Left ventricle myocardium superior (tissue), 1 donor: ENCODE data around the gene NKD2. TPM values are rescaled to one million over a fixed set of nuclear protein-coding genes. Genes with fewer than 3 reads are reported as not detected.
"Not testable (repeated sequence)": the region's sequence is repeated elsewhere in the genome, so short reads cannot be mapped to it uniquely, and the experiment has no call there.

Experiments
- ATAC-seq: fragments of 200-7000 bp; cut with Tn5 transposase; one replicate; pipeline ENCODE4 v1.9.1; 2020; ENCODE audit warnings: mild to moderate bottlenecking, moderate library complexity
- DNase-seq: peaks from one replicate; pipeline ENCODE4 v3.0.0-alpha.2; 2020
- intact Hi-C: fragments of 100-400 bp; cut with micrococcal nuclease; formaldehyde crosslinking; loops from one replicate; pipeline ENCODE4 v1.11.0; 2022
- total RNA-seq: library from RNA; stranded (reverse); fragmentation: NEBNext Ultra II Directional; extraction: Animal tissue kit (Norgen Biotek cat#: 25700); gene quantifications from one replicate; pipeline ENCODE4 v1.2.1, GENCODE V29; 2021
- donor health status: DM: no; HTN: yes; CAD: no; lungs with severe emphysema.

The NKD2 gene
- total RNA-seq, 1 donor from 2014 or later, result 3.4 TPM

GRCh38 chr5:997001-997474 is 11.6 kb upstream of the NKD2 start:
- intact Hi-C loops, result no loop called here
- ATAC-seq (peak; percentile 38), DNase-seq (peak; percentile 56)

- intact Hi-C loops, result no loop called here
- ATAC-seq (no peak), DNase-seq (peak; percentile 27)
Observed at GRCh38 chr5:997711-998110, 10.9 kb upstream of the NKD2 start.

GRCh38 chr5:998246-999031 is 10.2 kb upstream of the NKD2 start:
- DNase-seq (peak; percentile 26), ATAC-seq (no peak)
- intact Hi-C loops, result no loop called here

GRCh38 chr5:999032-999501 is 9.5 kb upstream of the NKD2 start:
- ATAC-seq (no peak), DNase-seq (peak; percentile 31)
- intact Hi-C loops, result no loop called here

GRCh38 chr5:999724-1000123 is 8.9 kb upstream of the NKD2 start:
- intact Hi-C loops, result no loop called here
- DNase-seq, result no peak

GRCh38 chr5:1000329-1000728 is 8.3 kb upstream of the NKD2 start:
- intact Hi-C loops, result no loop called here
- DNase-seq (no peak), ATAC-seq (no peak)

More at GRCh38 chr5:999724-1000123, 8.9 kb upstream of the NKD2 start:
- ATAC-seq, result no peak

GRCh38 chr5:1000831-1001230 is 7.8 kb upstream of the NKD2 start:
- ATAC-seq, intact Hi-C loops: not testable (repeated sequence)

GRCh38 chr5:1001406-1002270 is 7.0 kb upstream of the NKD2 start:
- intact Hi-C loops, result no loop called here
- no peak for DNase-seq
- ATAC-seq, result no peak

More at GRCh38 chr5:1000831-1001230, 7.8 kb upstream of the NKD2 start:
- DNase-seq, result not testable (repeated sequence)

- intact Hi-C loops, result no loop called here
- DNase-seq, result no peak
- ATAC-seq, result no peak
Observed at GRCh38 chr5:1002271-1002546, 6.4 kb upstream of the NKD2 start.

GRCh38 chr5:1002836-1003235 is 5.8 kb upstream of the NKD2 start:
- no peak for ATAC-seq
- DNase-seq, result no peak
- intact Hi-C loops, result no loop called here

- DNase-seq (no peak), ATAC-seq (no peak)
- intact Hi-C loops, result no loop called here
Observed at GRCh38 chr5:1003296-1003937, 5.2 kb upstream of the NKD2 start.

- ATAC-seq (peak; percentile 86), DNase-seq (peak; percentile 92)
- intact Hi-C loops, result no loop called here
Observed at GRCh38 chr5:1004461-1005248, 3.9 kb upstream of the NKD2 start.

GRCh38 chr5:1005249-1005851 is 3.3 kb upstream of the NKD2 start:
- no peak for ATAC-seq
- peak; percentile 43 for DNase-seq
- intact Hi-C loops, result no loop called here

- no peak for ATAC-seq
- intact Hi-C loops, result no loop called here
- DNase-seq, result no peak
Observed at GRCh38 chr5:1005904-1006655, 2.5 kb upstream of the NKD2 start.

GRCh38 chr5:1006656-1007071 is 1.9 kb upstream of the NKD2 start:
- DNase-seq, result peak; percentile 27
- intact Hi-C loops, result no loop called here
- ATAC-seq, result no peak

- peak; percentile 28 for DNase-seq
- no peak for ATAC-seq
- intact Hi-C loops, result no loop called here
Observed at GRCh38 chr5:1007221-1007680, 1.4 kb upstream of the NKD2 start.

- intact Hi-C loops, result no loop called here
- no peak for ATAC-seq
- DNase-seq, result peak; percentile 44
Observed at GRCh38 chr5:1007681-1008450, 736 bp upstream of the NKD2 start.
